DMS79 treated with DMSO at 0.1 percent for 48 hours (cell line): ENCODE results near the gene CROCC2.

Source experiments
- DNase-seq: peaks from one replicate; lab custom pipeline; 2025; lab: John Stamatoyannopoulos, UW

Gene CROCC2

DNA sequence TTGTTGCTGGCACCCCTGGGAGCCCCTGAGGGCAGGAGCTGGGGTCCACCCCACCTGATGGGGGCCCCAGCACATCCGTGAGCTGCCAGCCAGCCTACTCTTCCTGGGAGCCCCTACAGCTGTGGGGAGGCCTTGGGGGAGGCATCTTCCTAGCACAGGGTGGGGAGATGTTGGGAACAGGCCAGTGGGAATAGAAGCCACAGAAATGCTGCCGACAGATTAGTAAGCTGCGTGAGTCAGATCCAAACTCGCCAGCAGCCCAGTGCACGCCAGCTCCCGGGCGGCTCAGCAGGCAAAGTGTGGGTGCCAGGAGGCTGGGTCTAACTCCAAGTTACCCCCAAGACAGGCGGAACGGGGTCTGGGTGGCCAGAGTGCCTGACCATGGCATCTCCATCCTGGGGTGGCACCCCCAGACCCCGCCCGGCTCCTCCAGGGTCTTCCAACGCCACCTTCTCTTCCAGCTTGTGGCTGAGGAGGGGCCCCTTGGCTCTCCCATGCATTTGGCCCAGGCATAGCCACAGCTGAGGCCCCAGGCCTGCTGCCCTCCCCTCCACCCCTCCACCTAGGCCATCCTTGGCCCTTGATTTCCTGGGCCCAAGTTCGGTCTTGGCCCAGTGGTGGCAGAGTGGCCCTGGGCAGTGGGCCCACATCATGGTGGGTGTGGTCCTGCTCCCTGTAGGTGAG is 15.3 kb downstream of the CROCC2 start:
- DNase-seq: no peak

DNA sequence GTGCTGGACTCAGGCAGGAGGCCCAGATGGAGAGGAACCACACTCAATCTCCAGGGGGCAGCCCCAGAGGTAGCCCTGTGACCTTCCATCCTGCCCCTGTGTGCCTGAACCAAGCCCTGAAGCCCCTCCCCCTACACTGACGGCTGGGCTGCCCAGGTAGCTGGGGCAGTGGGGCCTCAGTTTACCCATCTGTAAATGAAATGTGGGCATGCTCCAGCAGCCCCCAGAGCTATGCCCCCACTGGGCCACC is 15.8 kb downstream of the CROCC2 start:
- DNase-seq: no peak

DNA sequence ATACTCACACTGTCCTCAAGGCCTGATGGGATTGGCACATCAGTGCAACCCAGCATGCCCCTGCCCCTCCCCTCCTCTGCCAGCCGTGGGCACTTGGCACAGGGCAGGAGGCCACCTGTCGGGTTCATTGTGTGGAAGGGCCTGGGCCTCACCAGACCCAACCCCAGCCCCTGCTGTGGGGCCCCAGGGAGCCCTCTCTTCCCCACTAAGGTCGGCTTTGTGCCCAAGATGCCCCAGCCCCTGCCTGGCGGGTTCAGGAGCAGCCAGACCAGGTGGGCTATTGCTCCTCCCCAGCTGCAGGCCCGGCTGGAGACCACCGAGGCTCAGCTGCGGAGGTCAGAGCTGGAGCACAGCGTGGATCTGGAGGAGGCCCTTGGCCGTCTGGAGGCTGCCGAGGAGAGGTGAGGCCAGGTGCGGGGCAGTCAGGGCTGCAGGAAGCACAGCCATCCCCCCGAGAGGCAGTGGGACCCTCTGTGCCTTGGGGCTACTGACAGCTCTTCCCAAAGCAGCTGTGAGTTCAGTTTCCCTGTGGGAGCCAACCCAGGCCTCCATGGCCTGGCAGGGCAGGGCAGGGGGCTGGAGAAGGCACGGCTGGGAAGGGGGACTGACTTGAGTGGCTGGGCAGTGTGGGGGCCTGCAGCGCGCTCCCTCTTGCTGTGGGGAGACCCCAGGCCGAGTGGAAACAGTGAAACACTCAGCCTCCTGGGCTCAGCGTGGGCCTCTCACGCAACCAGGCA is 16.3 kb downstream of the CROCC2 start:
- DNase-seq: no peak

DNA sequence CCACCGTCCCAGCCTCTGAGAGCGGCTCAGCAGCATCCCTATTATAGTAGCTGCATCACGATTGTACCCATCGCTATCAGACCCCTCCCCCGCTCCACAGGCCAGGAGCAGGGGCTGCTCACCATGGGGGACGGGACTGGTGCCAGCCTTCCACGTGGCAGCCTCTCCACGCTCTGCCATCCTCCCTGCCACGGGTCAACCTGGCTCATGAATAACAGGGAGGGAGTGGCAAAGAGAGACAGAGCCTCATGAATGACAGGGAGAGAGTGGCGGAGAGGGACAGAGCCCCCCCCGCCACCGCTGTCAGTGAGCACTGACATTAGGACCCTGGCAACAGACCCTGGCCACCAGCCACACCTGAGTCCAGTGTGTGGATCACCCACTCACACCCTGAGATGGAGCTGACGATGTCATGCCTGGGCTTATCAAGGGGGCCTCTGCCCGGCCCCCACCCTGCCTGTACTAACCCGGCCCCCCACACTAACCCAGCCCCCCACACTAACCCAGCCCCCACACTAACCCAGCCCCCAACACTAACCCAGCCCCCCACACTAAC is 16.9 kb downstream of the CROCC2 start:
- peak; percentile 7 for DNase-seq

DNA sequence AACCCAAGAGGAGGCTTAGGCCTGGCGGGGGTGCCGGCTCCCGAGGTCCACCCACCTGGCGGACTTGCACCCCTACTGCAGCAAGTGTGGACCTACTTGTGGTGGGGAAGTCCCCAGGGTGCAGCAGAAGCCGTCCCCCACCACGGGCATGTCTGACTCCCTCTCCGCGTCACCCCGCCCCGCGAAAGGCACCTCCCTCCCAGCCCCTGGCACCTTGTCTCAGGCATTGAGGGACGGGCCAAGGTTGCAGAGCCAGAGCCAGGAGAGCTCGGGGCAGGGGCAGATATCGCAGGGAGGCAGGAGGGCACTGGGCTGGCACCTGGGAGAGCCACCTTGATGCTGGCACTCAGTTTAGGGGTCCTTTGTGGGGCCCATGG is 19.0 kb downstream of the CROCC2 start:
- no peak for DNase-seq

DNA sequence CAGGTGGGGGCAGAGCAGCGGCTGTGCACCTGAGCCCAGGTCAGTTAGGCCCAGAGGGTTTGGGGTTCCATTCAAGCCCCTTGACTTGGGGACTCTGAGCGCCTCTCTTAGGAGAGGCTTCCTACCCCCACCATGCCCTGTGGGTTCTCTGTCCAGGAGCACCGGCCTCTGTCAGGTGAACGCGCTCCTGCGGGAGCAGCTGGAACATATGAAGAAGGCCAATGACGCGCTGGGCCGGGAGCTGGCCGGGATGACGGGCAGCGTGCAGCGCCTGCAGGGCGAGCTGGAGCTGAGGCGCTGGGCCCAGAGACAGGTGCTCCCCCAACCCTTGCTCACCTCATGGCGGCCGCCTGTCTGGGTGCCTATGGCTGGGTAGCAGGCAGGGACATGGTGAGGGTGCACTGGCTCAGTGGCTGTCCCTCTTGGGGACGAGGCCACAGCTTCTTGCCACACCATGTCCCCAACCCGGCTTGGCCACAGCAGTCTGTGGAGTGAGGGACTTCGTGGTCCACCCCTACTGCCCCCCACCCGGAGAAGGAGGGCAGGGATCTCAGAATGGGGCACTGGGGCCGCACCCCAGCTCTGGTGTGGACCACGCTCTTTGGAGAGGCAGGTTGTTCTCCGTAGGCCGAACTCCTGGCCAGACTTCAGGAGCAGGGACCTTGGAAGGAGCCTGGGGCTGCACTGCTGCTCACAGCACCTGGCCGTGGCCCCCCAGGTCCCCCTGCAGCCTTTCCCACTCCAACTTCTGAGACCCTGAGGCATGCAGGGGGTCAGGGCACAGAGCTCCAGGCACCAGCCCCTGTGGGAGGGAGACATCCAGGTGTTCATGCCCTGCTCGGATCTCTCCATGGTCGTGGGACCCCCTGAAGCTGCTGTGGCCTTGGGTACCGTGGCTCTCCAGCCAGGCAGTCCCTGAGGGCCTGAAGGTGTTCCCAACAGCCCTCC is 19.7 kb downstream of the CROCC2 start:
- DNase-seq: no peak

DNA sequence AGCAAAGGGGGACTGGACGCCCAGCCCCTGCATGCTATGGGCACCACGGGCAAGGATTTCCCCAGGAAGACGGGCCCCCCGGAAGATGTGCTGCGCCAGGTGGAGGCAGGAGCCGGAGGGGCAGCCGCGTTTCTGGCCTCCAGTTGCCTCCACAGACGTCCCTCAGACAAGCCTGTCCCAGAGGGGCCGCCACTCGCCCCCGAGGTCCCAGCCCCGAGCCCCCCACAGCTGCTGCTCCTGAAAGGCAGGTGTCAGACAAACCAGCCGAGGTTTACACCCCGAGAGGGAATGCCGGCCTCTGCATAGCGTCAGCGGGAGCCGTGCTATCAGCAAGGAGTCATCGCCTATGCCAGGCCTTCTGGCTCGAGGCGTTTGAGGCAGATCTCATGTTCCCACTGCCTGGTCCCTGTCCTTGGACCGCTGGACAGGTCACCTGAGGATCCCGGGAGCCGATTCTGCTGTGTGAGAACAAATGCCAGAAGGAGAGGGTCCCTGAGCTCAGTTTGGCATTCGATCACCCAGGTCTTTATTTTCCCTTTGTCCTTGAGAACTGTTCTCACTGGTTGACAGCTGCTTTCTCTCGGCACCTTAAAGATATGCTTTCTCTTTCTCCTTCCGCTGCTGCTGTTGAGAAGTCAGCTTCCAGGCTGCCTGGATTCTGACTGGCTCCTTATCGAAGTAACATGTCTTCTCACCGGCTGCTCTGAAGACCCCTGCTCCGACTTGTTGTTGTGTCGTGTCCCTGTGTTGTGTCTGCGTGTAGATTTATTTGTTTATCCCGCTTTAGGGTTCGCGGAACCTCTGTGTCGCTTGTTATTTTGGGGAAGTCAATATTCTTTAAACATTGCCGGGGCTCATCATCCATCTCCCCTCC is 20.6 kb downstream of the CROCC2 start:
- DNase-seq: no peak

DNA sequence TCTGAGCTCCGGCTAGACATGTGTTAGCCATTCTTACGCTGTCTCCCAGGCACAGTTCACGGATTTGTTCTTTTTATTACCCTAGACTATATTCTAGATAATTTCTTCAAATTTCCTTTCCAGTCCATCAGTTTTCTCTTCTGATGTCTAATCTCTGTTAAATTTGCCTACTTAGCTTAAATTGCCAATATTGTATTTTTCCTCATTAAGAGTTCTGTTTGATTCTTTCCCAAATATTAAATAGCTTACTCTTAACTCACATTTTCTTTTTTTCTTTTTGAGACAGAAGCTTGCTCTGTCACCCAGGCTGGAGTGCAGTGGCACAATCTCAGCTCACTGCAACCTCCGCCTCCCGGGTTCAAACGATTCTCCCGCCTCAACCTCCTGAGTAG is 21.2 kb downstream of the CROCC2 start:
- DNase-seq: no peak

DNA sequence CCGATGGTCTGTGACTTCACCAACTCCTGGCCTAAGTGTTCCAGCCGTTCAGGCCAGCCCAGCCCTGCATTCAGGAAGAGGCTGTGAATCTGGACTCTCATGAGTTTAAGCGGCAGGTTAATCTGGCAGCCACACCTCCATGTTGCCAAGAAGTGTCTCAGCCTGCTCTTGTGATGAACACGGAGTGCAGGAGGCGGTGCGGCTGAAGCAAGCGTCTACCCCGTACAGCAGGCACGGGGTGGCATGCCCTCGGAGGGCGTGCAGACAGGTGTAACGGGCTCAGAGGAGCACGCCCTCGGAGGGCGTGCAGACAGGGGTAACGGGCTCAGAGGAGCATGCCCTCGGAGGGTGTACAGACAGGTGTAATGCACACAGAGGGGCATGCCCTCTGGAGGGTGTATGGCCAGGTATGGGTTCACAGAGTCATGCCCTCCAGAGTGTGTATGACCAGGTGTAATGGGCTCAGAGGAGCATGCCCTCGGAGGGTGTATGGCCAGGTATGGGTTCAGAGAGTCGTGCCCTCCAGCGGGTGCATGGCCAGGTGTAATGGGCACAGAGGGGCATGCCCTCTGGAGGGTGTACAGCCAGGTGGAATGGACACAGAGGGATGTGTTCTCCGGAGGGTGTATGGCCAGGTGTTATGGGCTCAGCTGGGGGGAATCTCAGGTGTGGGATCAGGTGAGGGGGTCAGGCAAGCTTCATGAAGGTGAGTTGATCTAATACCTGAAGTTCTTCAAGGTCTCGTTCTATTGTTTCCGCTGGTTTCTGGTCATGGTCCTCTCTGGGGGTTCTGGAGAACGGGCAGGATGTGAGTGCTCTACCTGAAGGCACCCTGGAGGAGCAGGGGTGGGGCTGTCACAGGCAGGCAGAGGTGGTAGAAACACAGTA is 22.6 kb downstream of the CROCC2 start:
- DNase-seq: no peak

DNA sequence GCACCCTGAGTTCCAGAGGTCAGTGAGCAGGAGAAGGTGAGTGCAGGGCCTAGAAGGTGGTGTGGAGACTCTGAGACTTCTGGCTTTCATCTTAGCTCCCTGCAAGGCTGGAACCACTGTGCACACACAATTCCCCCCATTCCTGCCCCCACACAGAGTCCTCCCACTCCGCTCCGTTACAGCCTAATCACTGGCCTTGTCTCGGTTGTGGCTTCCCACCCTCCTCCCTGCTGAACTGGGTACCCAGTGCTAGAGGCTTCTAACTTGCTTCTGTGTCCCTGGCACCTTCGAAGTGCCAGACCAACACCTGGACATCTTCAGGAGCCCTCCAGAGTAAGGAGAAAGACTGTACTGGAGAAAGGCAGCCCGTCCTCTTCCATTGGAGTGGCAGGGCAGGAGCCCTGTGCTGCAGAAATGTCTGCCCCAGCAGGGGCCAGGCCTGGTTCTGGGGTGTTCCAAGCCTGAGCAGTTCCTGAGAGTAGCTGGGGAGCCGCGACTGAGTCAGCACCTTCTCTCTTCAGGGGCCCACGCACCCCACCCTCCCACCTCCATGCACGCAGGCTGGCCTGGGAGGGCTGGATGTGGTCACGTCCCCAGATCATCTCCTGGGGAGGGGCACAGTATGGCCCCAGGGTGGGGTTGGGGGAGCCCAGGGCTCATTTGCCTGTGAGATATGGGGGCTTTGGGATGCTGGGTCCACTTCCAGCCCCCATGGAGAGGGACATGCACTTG is 23.4 kb downstream of the CROCC2 start:
- DNase-seq: no peak

DNA sequence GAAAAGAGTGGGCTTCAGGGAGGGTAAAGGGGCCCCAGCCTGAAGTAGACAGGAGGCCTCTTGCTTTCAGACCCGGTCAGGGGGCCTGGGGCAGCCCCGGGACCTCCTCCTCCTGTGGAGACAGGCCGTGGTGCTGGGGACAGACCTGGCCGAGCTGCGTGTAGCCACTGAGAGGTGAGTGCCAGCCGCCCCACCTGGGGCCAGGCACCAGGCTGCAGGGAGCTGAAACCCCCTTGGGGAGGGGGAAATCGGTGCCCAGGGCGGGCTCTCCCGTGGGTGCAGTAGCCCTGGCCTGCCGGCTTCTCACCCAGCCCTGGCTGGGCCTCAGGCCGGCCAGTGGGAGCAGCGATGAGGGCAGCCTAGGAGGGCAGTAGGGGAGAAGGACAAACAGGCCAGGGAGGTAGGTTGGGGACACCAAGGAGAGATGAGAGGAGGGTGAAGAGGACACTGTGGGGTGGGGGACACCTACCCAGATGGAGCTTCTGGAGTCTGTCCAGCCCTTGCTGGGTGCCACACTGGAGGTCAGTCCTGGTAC is 24.0 kb downstream of the CROCC2 start:
- DNase-seq: no peak

DNA sequence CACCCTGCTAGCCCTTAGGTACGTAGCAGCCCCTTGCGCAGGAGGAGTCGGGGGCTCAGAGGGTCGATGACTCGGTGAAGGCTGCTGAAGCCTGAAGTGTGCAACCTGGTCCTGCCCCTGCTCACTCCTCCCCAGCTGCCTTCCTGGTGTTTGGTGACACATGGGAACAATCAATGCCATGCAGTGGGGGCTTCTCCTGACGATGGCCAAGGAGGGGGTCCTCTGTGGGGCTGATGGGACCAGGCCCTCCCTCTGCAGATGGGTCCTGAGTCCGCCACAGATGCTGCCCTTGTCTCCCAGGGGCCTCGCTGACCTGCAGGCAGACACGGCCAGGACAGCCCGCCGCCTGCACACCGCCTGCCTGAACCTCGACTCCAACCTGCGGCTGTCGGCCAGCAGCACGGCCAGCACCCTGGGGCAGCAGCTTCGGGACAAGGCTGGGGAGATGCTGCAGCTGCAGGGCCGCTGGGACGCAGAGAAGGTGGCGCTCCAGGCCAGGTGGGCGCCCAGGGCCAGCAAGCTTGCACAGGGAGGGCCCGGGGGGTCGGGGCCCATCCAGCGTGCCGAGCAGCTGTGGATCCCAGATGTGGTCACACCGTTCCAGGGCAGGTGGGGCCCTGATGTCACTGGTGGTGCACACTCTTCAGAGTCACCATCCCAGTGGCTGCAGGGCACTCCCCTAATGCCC is 24.6 kb downstream of the CROCC2 start:
- DNase-seq: no peak

DNA sequence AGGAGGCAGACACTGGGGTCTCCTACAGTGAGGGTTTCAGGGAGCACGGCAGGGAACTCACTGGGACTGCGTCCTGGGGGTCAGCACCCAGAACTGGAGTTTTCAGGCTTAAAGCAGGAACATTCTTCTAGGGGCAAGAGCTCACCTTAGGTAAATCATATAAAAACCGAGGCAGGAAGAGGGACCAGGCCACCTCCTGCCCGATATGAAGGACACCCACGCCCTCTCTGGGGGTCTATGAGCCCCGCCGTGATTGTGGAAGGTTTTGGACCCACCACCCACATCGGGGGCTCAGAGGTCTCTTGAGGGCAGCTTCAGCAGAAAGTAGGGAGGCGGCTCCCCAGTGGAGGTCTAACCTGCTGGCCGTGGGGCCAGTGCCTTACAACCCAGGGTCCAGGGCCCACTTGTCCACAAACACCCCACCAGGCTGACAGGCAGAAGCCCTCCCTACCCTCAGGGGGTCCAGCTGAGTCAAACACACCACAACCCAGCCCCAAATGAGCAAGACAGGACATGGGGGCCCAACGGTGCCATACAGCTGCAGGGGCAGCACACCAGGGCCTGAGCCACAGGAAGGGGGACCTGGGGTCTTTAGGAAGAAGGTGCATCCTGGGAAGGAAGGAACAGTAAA is 25.3 kb downstream of the CROCC2 start:
- no peak for DNase-seq

DNA sequence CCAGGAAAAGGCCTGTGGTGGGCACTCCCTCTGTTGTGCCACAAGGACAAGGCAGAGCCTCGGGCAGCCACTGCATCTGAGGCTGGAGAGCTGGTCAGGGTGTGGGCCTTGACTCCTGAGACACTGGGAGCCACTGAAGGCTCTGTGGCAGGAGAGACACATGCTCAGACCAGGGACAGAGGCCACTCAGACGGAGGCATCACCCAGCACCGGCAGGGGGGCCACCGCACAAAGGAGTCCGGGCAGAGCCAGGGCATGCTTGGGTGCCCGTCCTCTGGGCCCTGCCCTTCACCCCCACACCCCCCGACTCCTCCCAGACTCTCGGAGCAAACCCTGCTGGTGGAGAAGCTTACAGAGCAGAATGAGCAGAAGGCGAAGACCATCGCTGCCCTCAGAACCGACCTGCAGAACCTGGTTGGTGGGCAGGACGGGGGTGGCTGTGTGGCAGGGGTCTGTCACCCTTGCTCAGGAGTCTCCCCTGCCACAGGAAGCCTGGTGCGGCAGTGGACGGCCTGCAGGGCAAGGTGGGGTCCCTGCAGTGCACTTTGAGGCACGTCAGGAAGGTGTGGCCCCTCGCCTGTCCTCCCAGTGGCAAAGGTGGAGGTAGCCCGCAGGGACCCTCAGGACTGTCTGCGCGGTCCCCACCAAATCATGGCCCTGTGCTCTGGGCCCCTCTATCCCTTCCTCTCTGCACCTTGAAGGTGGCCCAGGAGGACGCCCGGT is 26.0 kb downstream of the CROCC2 start:
- DNase-seq: no peak

DNA sequence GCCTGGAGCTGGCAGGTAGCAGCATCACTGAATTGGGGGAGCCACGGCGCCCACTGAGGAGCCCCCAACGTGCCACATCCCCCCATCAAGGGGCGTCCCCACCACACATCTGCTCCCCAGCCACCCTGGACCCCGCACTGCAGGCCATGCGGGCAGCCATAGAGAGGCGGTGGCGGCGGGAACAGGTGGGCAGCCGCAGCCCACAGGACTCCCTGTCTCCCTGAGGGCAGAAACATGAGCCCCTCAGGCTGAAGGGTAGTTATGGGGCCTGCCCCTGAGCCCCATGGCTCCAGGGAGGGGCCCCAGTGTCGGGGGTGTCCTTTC is 26.6 kb downstream of the CROCC2 start:
- no peak for DNase-seq

DNA sequence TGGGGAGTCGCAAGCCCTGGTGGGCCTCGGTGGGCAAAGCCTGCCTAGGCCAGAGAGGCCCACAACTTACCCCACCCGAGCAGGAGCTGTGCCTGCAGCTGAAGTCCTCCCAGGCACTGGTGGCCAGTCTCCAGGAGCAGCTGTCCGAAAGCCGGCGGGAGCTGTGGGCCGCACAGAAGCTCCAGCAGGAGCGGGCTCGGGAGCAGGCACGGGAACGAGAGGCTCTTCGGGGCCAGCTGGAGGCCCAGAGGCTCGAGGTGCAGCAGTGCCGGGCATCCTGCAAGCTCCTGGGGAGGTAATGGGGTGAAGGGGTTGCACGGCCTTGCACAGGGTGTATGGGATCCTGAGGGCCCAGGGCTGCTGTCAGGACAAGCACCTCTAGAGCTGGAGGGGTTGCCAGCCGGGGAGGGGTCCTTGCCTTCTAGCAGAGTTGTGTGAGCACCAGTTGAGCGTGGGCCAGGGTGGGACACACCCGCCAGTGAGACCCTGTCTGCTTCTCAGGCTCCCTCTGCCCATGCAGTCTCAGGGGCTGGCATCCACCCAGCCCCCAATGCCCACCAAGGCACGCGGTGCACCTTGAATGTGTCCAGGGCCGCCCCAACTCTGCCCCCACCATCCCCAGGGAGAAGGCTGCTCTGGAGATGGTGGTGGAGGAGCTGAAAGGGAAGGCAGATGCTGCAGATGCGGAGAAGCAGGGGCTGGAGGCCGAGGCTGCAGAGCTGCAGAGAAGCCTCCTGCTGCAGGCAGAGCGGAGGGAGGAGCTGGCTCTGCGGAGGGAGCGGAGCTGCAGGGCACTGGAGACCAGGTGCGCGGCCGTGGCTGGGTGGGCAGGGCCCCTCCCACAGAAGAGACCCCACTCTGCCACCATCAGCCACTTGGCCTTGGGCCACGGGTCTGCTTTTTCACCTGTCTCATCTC is 27.2 kb downstream of the CROCC2 start:
- no peak for DNase-seq
